HG02938 (cell line): ENCODE results near the gene LMOD3.

ENCODE experiments used
- ATAC-seq: cut with Tn5 transposase; IDR thresholded peaks from one replicate; pipeline ENCODE4 v1.9.1; 2021; ENCODE audit warnings: mild to moderate bottlenecking, moderate library complexity; ENCODE audit not compliant: unreplicated experiment

Gene LMOD3

DNA sequence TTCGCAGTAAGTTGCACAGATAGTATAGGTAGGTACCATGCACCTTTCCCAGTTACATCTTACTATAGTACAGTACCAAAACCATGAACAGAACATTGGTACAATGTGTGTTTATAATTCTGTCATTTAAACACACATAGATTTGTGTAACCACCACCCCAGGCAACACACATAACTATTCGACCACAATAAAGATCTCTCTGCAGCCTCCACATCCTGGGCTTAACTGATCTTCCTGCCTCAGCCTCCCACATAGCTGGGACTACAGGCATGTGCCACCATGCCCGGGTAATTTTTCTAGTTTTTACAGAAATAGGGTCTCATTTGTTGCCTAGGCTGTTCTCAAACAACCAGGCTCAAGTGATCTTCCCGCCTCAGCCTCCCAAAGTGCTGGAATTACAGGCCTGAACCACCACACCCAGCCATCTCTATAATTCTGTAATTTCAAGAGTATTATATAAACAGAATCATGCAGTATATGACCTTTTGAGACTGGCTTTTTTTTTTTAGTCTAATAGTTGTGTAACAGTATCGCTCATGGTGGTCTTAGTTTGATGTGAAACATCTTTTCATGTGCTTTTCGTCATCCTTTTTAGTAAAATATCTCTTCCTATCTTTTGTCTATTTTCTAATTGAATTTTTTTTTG is 57.0 kb downstream of the LMOD3 start:
- no peak for ATAC-seq

DNA sequence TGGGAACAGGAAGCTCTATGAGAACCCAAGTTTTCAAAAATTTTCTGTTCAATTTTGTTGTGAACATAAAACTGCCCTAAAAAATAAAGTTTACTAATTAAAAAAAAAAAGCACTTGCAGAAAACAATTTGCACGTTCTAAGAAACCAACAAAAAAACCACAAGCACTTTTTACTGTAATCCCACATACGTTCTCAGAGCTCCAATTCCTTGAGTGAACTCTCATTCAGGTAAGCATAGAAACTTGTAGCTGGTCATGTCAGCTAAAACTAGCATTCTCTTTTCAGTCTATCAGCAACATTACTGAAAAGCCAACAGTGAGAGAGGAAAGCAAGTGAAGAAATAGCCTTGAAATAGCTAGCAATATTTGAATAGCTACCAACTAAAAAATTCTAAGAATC is 58.8 kb downstream of the LMOD3 start:
- ATAC-seq: no peak

GRCh38 chr3:69059688-69060087 is 62.7 kb downstream of the LMOD3 start:
- ATAC-seq: no peak

DNA sequence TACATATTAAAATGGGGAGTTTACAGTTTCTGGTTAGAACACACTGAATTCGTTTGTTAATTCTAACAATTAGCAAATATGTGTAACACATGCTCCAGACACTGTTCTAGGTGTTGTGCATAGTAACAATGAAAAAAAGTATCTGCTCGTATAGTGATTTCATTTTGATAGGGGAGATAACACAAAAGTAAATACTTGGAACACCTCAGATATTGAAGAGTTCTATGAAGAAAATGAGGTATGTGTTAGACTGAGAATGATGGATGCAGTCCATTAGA is 63.5 kb downstream of the LMOD3 start:
- no peak for ATAC-seq

DNA sequence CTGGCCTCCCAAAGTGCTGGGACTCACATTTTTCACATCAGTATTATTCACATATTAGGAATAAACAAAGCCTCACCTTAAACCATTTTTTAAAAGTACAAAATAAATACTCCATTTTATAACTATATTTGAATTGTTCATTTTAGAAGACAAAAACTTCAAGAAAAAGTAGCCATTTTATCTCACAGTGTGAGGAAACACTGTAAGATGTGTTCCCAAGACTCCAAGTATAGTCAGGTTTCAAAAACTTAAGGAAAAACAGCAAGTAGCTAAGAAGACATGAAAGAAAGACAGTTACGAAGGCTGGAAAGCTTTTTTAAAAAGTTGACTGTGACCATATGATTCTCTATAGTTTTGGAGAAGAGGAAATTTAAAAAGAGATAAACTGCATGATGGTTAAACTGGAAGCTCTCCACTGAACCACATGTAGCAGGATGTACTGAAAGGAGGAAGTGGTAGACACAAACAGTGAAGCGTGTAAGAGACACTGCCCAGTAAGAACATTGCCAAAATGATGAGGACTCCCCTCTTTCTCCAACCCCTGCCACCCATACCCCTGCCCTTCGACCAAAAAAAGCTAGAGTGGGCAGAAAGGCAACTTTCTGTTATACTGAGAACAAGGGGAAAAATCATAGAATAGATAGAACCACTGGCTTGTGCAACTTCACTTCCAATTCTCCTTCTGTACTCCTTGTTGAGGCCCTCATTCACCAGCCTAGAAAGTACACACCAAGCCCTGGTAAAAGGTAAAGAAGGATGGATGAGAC is 64.0 kb downstream of the LMOD3 start:
- ATAC-seq: peak; percentile 99
